ENCODE results near the gene CTRL.
A peak's percentile ranks its signal among the peaks of the same experiment; 100 is the strongest.

DNA sequence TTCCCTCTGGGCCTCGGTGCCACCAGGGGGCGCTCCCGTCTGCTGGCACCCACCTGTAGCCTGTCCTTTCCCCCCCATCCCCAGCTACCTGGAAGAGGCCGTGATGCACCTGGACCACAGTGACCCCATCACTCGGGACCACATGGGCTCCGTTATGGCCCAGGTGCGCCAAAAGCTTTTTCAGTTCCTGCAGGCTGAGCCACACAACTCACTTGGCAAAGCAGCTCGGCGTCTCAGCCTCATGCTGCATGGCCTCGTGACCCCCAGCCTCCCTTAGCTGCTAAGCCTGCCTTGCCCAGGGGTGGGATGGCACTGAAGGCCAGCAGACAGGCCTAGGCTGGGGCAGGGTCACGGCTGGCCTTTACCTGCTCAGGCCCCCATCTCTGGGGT lies 47.8 kb downstream of the CTRL start:
- TF ChIP-seq POLR2AphosphoS5 (IDR thresholded peaks at IDR 0.05), result no peak
- TF ChIP-seq, protein P1, sequence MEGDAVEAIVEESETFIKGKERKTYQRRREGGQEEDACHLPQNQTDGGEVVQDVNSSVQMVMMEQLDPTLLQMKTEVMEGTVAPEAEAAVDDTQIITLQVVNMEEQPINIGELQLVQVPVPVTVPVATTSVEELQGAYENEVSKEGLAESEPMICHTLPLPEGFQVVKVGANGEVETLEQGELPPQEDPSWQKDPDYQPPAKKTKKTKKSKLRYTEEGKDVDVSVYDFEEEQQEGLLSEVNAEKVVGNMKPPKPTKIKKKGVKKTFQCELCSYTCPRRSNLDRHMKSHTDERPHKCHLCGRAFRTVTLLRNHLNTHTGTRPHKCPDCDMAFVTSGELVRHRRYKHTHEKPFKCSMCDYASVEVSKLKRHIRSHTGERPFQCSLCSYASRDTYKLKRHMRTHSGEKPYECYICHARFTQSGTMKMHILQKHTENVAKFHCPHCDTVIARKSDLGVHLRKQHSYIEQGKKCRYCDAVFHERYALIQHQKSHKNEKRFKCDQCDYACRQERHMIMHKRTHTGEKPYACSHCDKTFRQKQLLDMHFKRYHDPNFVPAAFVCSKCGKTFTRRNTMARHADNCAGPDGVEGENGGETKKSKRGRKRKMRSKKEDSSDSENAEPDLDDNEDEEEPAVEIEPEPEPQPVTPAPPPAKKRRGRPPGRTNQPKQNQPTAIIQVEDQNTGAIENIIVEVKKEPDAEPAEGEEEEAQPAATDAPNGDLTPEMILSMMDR (IDR thresholded peaks at IDR 0.05), result peak; percentile 72 to 89 (median 84)
- TF ChIP-seq POLR2A (IDR thresholded peaks at IDR 0.05), result no peak

Measured in prostate gland (tissue), 2 donors.